ENCODE measurements around the gene JUN.

The JUN gene

DNA sequence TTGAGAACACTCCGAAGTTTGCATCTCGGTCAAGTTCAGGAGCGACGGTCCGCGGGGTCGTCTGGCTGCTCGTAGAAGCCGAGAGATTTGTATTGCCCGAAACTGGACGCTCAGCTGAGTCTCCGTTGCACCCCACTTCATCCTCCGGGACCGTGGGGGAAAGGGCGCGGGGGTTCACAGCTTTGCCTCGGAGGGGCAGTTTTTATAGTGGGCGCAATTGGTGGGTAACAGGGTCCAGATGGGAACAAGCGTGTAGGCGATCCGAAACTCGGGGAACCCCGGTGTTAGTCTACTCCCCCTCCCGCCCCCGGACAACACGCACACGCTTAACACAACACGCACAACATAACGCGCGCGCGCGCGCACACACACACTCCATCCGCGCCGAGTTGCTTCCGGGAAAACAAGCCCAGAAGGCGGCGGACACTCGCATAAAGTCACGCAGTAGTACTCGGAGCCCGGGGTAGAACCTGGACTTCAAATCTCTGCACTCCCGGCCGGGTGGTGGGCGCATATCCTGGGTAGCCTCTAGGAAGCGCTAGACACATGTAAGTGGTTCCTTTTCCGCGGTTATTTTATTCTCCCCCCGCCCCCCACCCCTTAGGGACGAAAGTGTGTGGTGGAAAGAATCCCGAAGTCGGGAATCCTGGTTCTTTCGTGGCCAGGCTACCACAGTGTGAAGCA is 1.1 kb upstream of the JUN start:
- in situ Hi-C loops (cut with HindIII; ENCODE audit: low sequenced_read_pairs): no loop called here

DNA sequence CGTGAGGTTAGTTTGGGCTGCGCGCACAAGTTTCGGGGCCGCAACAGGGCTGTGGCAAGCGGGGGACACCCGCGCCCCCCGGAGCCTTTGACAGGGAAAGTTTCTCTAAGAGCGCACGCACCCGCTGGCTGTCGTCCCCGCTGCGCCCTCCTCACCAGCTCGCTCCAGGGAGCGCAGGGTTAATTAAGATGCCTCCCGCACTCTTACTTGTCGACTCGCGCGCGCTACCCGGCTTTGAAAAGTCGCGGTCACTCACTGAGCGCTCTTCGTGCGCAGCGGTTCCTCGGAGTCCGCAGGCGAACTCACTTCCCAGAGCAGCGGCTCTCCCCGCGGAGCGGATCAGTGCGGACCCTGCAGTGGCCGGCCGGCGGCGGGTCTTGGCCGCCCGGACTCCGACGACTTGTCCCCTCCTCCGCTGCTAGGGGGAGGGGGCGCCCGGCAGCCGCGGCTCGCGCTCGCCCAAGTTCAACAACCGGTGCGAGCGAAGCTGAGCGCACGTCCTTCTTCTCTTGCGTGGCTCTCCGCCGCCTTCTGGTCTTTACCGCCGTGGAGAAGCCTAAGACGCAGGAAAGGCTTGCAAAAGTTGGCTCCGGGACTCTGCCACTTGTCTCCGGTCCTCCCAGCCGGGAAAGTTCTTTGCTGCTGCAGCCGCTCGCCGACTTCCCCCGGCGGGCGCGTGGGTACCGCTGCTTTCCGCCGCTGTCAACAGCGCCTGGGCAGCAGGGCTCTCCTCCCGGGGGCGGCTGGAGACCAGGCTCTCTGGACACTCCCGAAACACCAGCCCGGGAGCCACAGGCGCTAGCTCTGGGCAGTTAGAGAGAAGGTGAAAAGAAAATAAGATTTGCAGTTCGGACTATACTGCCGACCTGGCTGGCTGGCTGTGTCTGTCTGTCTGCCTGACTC is 506 bp downstream of the JUN start:
- in situ Hi-C loops (cut with HindIII; ENCODE audit: low sequenced_read_pairs): no loop called here

DNA sequence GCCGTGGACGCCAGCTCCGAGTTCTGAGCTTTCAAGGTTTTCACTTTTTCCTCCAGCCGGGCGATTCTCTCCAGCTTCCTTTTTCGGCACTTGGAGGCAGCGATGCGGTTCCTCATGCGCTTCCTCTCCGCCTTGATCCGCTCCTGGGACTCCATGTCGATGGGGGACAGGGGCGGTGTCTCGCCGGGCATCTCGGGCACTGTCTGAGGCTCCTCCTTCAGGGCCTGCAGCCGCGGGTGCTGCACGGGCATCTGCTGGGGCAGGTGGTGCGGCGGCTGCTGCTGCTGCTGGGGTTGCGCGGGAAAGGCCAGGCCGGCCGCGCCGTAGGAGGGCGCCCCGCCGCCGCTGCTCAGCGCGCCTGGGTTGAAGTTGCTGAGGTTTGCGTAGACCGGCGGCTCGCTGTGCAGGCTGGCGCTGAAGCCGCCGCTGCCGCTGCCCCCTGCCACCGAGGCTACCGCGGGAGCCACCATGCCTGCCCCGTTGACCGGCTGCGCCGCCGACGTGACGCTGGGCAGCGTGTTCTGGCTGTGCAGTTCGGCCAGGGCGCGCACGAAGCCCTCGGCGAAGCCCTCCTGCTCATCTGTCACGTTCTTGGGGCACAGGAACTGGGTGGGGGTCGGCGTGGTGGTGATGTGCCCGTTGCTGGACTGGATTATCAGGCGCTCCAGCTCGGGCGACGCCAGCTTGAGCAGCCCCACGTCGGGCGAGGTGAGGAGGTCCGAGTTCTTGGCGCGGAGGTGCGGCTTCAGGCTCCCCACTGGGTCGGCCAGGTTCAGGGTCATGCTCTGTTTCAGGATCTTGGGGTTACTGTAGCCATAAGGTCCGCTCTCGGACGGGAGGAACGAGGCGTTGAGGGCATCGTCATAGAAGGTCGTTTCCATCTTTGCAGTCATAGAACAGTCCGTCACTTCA is 1.4 kb downstream of the JUN start:
- in situ Hi-C loops (cut with HindIII; ENCODE audit: low sequenced_read_pairs): no loop called here

DNA sequence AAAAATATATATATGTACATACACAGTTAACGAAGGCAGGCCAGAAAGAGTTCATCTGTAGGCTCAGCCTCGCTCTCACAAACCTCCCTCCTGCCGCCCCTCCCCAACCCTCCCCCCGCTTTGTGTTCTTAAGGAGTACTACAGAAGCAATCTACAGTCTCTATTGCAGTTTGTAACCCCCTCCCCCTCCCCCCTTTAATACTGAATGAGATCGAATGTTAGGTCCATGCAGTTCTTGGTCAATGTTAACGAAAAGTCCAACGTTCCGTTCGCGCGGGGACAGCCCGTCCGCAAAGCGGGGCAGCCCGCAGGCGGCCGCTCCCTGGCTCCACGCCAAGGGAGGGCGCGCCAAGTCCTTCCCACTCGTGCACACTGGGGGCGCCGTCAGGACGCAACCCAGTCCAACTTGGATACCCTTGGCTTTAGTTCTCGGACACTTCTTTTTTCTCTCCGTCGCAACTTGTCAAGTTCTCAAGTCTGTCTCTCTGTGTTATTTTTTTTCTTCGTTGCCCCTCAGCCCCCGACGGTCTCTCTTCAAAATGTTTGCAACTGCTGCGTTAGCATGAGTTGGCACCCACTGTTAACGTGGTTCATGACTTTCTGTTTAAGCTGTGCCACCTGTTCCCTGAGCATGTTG is 2.2 kb downstream of the JUN start:
- in situ Hi-C loops (cut with HindIII; ENCODE audit: low sequenced_read_pairs): no loop called here

DNA sequence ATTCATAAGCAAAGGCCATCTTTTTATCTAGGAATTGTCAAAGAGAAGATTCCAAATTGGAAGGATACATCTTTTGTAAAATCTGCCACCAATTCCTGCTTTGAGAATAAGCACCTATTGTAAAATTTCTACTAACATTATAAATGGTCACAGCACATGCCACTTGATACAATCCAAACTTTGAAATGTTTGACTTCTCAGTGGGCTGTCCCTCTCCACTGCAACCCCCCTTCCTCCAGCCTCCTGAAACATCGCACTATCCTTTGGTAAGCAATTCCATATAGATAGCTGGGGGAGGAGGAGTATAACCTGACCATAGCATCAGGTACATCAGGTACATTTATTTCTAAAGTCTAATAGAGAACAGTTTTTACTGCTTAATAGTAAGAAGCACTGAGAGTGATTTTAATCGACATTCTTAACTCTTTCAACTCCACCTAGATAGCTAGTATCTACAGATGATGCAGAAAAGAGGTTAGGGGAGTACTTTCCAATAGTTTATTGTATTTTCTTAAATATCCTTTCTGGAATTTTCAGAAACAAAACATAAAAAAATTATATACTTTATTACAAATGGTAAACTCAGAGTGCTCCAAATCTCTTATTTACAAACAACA is 2.9 kb downstream of the JUN start:
- in situ Hi-C loops (cut with HindIII; ENCODE audit: low sequenced_read_pairs): no loop called here

DNA sequence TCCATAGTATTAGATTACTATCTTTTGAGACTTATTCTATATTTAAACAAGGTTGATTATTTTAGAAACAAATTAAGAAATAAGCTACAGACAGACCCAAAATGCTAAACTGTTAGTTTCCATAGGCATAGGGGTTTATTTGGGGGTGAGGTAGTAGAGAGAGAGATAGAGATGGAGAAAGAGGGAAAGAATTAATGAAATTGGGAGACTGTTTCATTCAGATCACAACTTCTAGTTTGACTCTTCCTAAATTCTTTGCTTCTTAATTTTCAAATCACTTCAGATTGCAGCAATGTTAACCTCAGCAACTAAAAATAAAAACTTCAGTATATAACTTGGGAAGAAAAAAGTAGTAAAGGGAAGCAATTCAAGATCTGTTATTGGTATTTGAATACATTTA is 3.4 kb downstream of the JUN start:
- in situ Hi-C loops (cut with HindIII; ENCODE audit: low sequenced_read_pairs): no loop called here

DNA sequence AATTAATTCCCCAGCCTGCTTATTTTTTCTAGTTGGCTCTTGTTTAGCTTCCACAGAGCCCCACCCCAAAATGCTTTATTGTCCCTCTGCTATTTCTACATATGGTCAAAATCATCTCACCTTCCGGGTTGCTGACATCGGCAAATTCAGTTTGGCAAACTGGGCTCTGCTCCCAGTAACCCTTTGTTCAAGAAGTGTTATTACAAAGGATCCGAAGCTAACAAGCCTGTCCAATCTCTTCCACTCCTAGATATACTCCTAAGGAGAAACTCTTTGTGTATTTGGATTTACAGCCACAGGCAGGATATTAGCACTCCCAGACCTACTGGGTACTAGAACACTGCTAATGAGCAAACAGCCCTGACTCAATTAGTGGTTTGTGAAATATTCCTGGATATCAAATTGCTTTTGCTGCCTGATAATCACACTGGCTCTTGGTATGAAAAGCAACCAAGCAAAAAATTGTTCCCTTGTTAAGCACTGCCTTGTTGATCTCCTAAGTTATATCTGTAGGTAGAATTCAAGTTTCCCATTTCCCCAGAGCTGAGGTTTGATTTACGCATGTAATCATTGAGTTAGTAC is 4.0 kb downstream of the JUN start:
- in situ Hi-C loops (cut with HindIII; ENCODE audit: low sequenced_read_pairs): no loop called here

DNA sequence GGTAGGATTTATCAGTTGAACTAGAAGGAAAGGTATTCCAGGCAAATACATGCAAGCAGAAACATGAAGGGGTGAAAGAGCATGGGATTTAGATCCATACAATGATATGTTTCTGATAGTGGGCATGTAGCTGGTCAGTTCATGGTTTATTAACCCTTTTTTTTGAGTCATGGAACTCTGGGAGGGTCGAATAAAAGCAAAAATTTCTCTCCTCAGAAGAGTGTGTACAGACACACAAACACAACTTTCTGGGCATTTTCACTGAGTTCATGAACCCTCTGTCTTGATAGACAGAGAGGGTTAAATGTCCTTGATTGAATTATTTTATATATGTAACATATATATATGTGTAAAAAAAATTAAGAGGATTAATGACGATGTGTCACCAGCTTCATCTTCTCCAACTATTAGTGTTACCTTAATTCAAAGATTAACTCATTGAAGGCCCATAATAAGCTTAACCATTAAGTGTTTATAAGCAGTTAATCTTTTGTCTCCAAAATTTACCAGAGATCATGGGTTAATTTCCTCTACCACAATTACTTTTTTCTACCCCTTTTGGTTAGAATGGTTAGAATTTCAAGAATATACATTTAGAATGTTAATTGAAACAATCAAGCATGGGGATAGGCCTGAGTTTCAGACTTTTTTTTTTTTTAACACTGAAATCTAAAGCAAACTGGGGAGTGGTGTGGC is 4.6 kb downstream of the JUN start:
- in situ Hi-C loops (cut with HindIII; ENCODE audit: low sequenced_read_pairs): no loop called here

DNA sequence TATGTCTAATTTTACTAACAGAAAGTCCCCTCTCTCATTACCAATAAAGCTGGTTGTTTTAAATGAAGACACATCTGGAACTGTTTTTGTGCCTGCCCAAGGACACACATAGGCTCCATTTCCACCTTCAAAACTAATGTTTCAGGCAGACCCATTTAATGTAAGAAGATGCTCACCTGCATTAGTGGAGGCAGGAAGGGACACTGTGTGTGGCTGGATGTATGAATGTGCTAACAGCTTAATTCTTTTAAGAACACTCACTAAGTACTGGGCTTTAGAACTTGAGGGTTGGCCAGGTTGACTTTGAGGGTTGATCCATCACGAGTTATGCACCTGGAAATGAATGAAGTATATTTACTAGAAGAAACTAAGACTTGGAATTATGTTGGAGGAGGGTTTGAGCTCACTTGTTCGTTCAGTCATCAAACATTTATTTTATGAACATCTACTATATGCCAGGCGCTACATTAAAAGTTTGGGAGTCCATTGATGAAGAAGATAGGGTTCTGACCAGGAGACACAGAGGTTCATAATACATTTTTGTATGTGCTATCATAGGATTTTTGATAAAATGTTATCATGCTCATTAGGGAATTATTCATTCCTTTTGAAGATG is 5.4 kb downstream of the JUN start:
- in situ Hi-C loops (cut with HindIII; ENCODE audit: low sequenced_read_pairs): no loop called here

DNA sequence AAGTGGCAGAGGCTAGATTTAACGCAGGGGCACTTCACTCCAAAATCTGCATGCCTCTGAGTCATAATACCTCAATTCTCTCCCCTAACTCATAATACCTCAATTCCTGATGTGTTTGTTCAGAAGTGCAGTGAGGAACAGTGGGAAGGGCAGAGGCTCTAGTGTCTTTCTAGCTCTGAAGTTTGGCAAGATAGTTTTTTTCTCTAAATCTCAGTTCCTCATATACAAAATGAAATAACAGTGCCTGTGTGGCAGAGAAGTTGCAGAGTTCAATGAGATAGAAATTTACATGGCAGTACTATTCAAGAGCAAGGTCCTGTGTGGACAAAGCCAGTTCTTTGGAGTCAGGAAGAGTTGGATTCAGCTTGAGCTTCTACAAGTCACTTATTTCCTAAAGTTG is 9.8 kb downstream of the JUN start:
- in situ Hi-C loops (cut with HindIII; ENCODE audit: low sequenced_read_pairs): no loop called here

DNA sequence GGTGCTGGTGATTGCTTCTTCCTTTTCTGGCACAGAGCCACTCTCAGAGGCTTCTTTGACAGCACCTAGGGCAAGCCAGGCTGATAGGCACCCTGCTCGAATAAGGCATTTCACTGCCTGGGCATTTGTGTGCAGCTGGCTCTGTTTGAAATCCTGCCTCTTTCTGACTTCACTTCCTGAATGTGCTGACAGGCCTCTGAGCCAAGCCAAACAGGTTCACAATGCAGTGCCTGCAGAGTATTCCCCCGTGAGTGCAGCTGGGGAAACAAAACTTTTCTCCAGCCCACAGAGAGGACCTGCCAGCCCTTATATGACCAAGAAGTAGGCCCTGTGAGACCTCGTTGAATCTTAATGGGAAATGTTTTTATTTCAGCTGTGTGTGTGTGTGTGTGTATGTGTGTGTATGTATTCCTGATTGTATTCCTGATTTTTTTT is 10.4 kb downstream of the JUN start:
- in situ Hi-C loops (cut with HindIII; ENCODE audit: low sequenced_read_pairs): no loop called here

DNA sequence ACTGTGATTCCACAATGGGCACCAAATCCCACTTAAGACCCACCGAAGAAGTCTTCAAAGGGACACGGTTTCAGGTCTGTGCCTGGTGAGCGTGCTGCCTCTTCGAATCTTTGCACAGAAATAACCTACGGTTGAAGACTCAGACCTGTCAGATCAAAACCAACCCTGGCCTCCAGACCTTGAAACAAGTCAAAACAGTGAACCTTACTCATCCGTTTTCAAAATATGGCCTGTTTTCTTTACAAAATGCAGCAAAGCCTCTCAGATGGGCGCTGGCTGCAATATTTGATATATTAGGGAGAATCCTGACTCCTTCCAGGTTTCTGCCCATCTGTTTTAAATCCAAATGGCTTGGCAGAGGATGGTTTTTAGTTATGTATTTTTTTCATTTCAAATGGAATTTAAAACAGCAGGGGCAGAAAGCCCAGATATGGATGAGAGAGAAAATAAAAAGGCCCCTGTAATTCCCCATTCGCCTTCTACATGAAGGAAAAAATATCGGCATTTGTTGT is 14.0 kb downstream of the JUN start:
- in situ Hi-C loops (cut with HindIII; ENCODE audit: low sequenced_read_pairs): no loop called here

DNA sequence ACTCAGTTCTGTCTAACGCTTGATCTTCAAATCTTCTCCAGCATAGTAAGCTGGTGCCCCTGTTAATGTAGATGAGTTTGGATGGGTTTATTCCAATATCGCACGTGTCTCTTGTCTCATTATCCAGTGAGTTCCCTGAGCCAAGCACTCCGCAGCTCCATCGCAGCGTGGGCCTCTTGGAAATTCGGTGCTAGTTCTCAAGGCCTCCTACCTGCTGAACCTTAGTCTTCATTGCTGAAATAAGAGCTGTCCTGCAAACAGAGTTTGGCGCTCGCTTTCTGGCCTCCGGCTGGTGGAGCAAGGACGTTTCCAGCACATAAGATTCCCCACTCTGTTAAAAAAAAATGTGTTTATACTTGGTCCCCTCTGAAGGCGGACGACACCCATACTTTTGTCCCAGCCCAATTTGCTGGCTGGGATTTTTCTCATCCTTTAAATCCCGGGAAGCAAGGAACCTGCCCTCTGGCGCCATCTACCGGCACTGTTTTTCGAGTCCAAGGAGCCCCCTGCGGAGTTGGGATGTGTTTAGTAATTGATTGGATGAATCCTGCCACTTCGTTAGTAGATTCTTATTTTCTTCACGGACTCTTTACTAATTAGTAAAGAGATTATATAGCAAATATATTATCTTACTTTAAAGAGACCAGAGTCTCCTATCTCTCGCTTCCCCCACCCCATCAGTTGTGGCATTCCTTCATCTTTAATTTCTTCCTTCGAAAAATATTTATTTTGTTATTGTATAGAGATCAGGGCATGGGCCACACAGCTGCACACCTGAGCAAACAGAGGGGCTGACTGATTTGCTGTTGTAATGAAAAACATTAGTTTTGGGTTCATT is 14.7 kb downstream of the JUN start:
- in situ Hi-C loops (cut with HindIII; ENCODE audit: low sequenced_read_pairs): no loop called here

DNA sequence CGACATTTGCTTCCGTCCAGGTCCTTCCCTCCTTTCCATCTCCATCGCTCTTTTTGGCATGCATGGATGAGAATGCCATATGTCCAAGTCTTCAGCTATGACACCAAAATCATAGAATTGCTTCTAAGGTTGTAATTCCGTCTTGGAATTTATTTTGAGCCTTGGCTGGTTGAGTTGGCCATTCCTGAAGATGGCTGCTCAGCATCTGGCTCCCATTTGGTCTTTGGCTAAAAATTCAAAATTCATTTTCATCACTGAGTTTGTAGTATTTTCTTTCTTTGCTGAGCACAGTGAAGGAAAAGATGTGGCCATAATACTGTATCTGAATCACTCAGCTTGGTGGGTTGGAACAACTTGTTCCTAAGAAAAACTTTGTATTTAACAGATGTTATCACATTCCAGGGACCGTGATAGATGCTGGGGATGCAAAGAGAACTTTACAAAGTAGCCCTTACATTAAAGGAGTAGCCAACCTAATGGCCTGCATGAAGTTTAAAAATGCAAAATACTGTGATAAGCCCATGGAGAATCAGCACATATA is 15.6 kb downstream of the JUN start:
- in situ Hi-C loops (cut with HindIII; ENCODE audit: low sequenced_read_pairs): no loop called here

DNA sequence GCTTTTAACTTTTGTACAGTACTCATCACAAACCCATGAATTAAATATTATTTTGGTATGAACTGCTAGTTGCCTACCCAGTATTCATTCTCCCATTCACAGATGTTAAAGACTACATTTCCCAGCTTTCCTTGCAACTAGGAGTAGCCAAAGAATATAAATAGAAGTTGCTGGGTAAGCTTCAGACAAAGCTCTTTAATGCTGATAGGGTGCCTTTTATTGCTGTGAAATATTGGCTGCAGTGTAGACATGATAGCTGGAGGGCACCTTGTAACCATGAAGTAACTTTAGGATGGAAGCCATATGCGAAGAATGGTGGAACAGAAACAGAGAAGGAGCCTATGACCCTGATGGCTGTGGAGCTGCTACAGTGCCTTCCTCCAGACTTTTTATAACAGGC is 16.7 kb downstream of the JUN start:
- in situ Hi-C loops (cut with HindIII; ENCODE audit: low sequenced_read_pairs): no loop called here

DNA sequence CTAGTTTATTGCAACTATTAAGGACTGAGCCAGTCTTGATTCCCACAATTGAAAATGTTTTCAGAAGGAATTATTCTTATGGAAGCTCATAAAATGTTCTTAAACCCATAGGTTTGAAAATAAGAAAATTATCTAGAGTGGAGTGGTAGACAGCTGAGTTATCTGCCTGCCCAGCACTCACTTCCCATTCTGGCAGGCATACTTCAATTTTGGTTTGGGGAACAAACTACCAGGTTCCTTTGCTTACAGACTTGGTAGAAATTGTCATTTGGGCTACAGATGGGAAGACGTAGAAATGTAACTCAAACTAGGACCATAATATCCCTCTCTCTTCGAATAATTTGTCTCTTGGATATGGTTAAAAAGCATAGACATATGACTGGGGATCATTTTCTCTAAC is 18.4 kb downstream of the JUN start:
- in situ Hi-C loops (cut with HindIII; ENCODE audit: low sequenced_read_pairs): no loop called here

DNA sequence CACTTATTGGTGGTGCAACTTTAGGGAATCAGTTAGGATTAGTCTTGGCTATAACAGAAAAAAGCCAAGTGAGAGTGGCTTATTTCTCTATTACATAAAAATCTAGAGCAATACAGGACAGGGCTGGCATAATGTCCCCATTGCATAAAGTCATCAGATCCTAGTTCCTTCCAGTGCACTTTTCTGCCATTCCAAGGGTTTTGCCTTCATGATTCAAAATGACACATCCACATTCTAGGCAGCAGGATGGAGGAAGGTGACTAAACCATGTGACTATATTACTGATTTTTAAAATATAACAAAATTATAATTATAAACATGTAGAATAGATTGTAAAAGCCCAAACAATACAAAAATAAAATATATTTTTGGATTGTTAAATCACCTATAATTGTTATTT is 18.8 kb downstream of the JUN start:
- in situ Hi-C loops (cut with HindIII; ENCODE audit: low sequenced_read_pairs): no loop called here

Data from DLD1 (cell line).